A673 (cell line): ENCODE results near the gene CALU. TPM values are rescaled to one million over a fixed set of nuclear protein-coding genes. Genes with fewer than 3 reads are reported as not detected.

ENCODE experiments used
- BruUV-seq: library from RNA; stranded (reverse); fragments of 400-500 nt; replicated peaks from 2 replicates; lab custom pipeline; 2021; lab: Mats Ljungman, UMichigan
- CTCF ChIA-PET: fragments of 300-600 bp; sonication (Branson Sonifier 250); formaldehyde crosslinking; loops from one replicate; lab custom pipeline; 2022; ENCODE audit warnings: antibody characterized with exemption; lab: Charles Lee
- POLR2A ChIA-PET: fragments of 300-600 bp; sonication (Branson Sonifier 250); formaldehyde crosslinking; loops from one replicate; lab custom pipeline; 2022; ENCODE audit warnings: antibody characterized with exemption; ENCODE audit not compliant: low non-redundant PET; lab: Charles Lee
- DNase-seq: peaks from one replicate; pipeline ENCODE4 v3.0.0-alpha.2; 2015; ENCODE audit warnings: low spot score
- H3K27ac ChIP-seq: fragments of 200-600 bp; sonication (generic); 2 replicates; pipeline ENCODE4 v1.5.1; 2016; ENCODE audit warnings: mixed run types, low read depth, mild to moderate bottlenecking, mixed read lengths, antibody characterized with exemption, low read length; ENCODE audit not compliant: poor library complexity, severe bottlenecking
- H3K27me3 ChIP-seq: fragments of 200-600 bp; sonication (generic); replicated peaks from 2 replicates; pipeline ENCODE4 v1.6.1; 2017; ENCODE audit warnings: mixed run types, low read depth, mild to moderate bottlenecking, mixed read lengths, antibody characterized with exemption, low read length; ENCODE audit not compliant: insufficient read depth, poor library complexity
- H3K36me3 ChIP-seq: fragments of 200-600 bp; sonication (generic); 2 replicates; pipeline ENCODE4 v1.6.1; 2016; ENCODE audit warnings: mixed run types, mild to moderate bottlenecking, mixed read lengths, antibody characterized with exemption, low read length; ENCODE audit not compliant: insufficient read depth, poor library complexity, severe bottlenecking
- H3K4me1 ChIP-seq: fragments of 200-600 bp; sonication (generic); 2 replicates; pipeline ENCODE4 v1.6.1; 2017; ENCODE audit warnings: mixed run types, mild to moderate bottlenecking, mixed read lengths, antibody characterized with exemption, low read length; ENCODE audit not compliant: insufficient read depth, poor library complexity, severe bottlenecking
- H3K4me3 ChIP-seq: fragments of 200-600 bp; sonication (generic); 2 replicates; pipeline ENCODE4 v1.5.1; 2016; ENCODE audit warnings: low read depth, mixed run types, mild to moderate bottlenecking, mixed read lengths, low read length; ENCODE audit not compliant: poor library complexity, severe bottlenecking
- H3K9me3 ChIP-seq: fragments of 200-600 bp; sonication (generic); 2 replicates; pipeline ENCODE4 v1.6.1; 2016; ENCODE audit warnings: mixed run types, low read depth, mild to moderate bottlenecking, mixed read lengths, antibody characterized with exemption, low read length; ENCODE audit not compliant: poor library complexity, severe bottlenecking
- CTCF ChIP-seq: fragments of 300-800, 200-600 bp; sonication (generic); conservative IDR thresholded peaks from 2 replicates; pipeline ENCODE4 v1.5.1; 2017; ENCODE audit warnings: low read depth, mild to moderate bottlenecking, antibody characterized with exemption, low read length, moderate library complexity, mixed read lengths
- EZH2 ChIP-seq: fragments of 200-600 bp; sonication (generic); IDR thresholded peaks from 2 replicates; pipeline ENCODE4 v1.6.1; 2017; ENCODE audit warnings: borderline replicate concordance, low read depth, mild to moderate bottlenecking, mixed read lengths, antibody characterized with exemption, low read length; ENCODE audit not compliant: poor library complexity, severe bottlenecking
- intact Hi-C: fragments of 100-400 bp; cut with micrococcal nuclease; formaldehyde crosslinking; loops from one replicate; pipeline ENCODE4 v1.10.0; 2022; ENCODE audit not compliant: unreplicated experiment
- total RNA-seq: library from RNA; stranded (reverse); gene quantifications from 2 replicates; pipeline ENCODE4 v1.2.3, GENCODE V29; 2021

The CALU gene
- total RNA-seq, 1 experiment from 2014 or later: 162 TPM

DNA sequence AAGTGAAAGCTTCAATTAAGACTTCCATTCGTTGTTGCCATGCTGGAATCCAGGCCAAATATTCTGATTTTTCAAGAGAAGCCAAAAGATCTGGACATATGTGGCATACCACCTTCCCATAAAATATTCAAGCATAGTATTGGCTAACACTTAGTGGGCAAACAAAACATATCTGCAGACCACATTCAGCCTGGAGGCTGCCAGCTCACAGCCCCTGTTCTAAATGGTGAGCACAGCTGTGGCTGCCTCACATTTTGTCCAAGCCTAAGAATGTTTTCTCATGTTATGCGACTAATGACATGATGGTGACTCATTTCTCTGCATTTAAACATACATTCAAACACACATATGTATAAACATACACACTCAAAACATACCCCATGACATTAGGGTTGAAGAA, 10.6 kb upstream of the CALU start:
- POLR2A ChIA-PET: no interaction called here
- no TSS peak for BruUV-seq
- no peak for DNase-seq

GRCh38 chr7:128729494-128729893, 9.7 kb upstream of the CALU start:
- H3K4me1 ChIP-seq: peaks cover 14% of the 10 kb centered on the region
- ChIA-PET POLR2A (no interaction called here), CTCF (no interaction called here)
- intact Hi-C loops: no loop called here
- H3K4me3 ChIP-seq: no peak overlapping the region
- no peak overlapping the region for H3K27ac ChIP-seq
- no peaks in the 10 kb centered on the region for H3K36me3 ChIP-seq
- no peaks in the 10 kb centered on the region for H3K27me3 ChIP-seq
- BruUV-seq: no TSS peak
- DNase-seq: no peak
- H3K9me3 ChIP-seq: no peaks in the 10 kb centered on the region
- no peak for TF ChIP-seq CTCF
- no peak for TF ChIP-seq EZH2

More for the DNA sequence above, 10.6 kb upstream of the CALU start:
- Histone ChIP-seq H3K4me3 (no peak overlapping the region), H3K4me1 (peaks cover 14% of the 10 kb centered on the region), H3K9me3 (no peaks in the 10 kb centered on the region), H3K27ac (no peak overlapping the region), H3K36me3 (no peaks in the 10 kb centered on the region), H3K27me3 (no peaks in the 10 kb centered on the region)
- TF ChIP-seq EZH2: no peak
- no peak for TF ChIP-seq CTCF
- CTCF ChIA-PET: no interaction called here
- intact Hi-C loops: no loop called here

- intact Hi-C loops: no loop called here
- POLR2A ChIA-PET: no interaction called here
- TF ChIP-seq EZH2 (no peak), CTCF (no peak)
- CTCF ChIA-PET: no interaction called here
- H3K4me1 ChIP-seq: peaks cover 7% of the 10 kb centered on the region
- no peak for DNase-seq
- H3K9me3 ChIP-seq: no peaks in the 10 kb centered on the region
- H3K27me3 ChIP-seq: no peaks in the 10 kb centered on the region
- no TSS peak for BruUV-seq
- H3K27ac ChIP-seq: no peak overlapping the region
- H3K4me3 ChIP-seq: no peak overlapping the region
- no peaks in the 10 kb centered on the region for H3K36me3 ChIP-seq
These were observed 8.0 kb upstream of the CALU start for GRCh38 chr7:128731184-128731583.
